ENCODE measurements around the gene CYP2D6.
"Not testable (repeated sequence)": the region's sequence is repeated elsewhere in the genome, so short reads cannot be mapped to it uniquely, and the experiment has no call there.

Gene CYP2D6

DNA sequence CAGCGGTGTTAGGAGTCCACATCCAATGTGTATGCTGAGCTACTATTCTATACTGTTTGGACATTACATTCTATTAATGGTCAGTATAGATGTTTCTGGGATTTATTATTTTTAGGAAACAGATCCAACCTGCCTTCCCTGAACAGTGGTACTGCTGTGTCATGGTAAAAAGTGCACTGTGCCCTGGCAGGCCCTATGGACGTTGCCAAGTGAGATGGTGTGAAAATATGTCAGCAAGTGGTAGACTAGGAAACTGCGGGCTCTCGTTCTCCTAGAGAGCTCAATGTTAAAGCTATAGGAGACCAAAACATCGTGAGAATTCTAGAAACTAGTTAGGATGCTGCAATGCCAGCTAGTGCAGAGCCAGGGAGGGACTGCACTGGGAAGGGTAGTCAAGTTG is 26.0 kb upstream of the CYP2D6 start:
- no peak for DNase-seq

DNA sequence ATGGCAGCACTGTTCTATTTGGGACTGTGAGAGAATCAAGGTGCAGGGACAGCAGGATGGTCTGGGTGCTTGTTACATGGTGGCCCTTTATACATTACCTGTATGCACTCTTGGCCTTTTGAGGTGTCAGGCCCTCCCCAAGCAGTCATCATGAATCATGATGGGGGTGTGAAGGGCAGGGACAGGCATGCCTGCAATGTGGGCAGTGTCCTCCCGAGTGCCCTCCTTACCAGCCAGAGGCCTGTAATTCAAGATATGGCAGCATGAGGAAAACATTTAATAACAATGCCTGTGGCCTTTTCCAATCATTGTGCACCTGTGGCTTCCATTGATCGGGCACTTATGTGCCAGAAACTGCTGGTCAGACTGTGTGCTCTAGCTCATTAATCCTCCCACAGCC is 25.5 kb upstream of the CYP2D6 start:
- DNase-seq, result no peak

DNA sequence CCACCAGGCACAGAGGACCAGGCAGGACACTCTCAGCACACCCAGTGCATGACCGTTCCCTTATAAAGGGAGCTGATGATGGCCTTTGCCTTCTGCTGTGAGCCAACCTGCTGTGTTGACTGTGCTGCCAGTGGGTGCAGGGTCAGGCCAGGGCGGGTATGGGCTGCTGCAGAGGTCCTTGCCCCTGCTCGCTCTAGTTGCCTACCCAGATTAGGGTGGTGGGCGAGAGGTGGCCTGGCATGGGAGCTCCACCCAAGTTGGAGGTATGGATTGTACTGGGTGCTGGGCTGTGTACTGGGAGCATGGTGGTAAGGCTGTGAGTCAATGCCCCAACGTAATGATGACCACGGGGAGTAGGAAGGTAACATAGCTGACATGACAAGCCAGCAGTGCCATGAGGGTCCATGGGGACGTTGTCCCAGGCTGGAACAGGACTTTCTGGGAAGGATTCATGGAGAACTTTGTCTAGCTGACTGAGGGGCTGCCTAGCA is 24.5 kb upstream of the CYP2D6 start:
- no peak for DNase-seq

DNA sequence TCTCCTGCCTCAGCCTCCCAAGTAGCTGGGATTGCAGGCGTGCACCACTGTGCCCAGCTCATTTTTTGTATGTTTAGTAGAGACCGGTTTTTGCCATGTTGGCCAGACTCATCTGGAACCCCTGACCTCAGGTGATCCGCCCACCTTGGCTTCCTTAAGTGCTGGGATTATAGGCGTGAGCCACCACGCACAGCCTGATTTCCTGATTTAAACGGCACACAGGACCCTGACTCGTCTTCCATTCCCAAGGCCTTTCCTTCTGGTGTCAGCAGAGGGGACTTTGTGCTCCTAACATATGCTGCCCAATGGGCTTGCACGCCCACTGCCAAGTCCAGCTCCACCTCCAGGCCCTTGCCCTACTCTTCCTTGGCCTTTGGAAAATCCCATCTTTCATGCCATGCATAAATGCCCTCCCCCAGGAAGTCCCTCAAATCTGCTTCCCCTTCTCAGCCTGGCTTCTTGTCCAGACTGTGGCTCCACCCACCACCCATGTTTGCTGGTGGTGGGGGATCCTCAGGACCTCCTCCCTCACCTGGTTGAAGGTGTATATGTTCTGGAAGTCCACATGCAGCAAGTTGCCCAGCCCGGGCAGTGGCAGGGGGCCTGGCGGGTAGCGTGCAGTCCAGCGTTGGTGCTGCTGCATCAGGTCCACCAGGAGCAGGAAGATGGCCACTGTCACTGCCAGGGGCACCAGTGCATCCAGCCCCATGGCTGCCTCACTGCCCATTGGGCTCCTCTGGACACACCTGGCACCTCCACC is 23.9 kb upstream of the CYP2D6 start:
- no peak for DNase-seq

- DNase-seq, result no peak
Observed at GRCh38 chr22:42152661-42153270, 22.2 kb upstream of the CYP2D6 start.

- no peak for DNase-seq
Observed at GRCh38 chr22:42151924-42152635, 21.5 kb upstream of the CYP2D6 start.

- no peak for DNase-seq
Observed at GRCh38 chr22:42150727-42151590, 20.3 kb upstream of the CYP2D6 start.

DNA sequence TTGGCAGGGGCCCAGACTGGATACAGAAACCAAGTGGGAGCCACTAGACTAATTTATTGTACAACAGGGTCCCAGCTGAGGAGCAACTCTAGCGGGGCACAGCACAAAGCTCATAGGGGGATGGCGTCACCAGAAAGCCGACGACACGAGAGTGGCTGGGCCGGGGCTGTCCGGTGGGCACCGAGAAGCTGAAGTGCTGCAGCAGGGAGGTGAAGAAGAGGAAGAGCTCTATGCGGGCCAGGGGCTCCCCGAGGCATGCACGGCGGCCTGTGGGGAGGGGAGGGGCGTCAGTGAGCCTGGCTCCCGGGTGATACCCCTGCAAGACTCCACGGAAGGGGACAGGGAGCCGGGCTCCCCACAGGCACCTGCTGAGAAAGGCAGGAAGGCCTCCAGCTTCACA is 19.2 kb upstream of the CYP2D6 start:
- not testable (repeated sequence) for DNase-seq

DNA sequence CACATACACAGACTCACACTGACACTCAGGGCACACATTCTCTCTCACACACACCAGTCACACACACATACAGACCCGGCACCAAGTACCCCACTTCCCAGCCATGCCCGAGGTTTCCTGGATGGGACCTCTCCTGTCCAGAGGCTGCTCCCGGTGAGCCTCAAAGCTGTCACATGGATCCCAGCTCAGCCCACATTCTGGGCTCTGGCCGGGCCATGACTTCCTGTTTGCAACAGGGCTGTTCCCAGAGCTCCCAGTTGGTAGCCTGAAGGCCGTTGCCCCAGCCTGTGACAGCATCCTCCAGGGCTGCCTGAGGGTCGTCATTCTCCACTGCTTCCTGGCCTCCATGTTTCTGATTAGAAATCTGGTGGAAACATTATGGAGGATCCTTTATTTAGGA is 14.6 kb upstream of the CYP2D6 start:
- no peak for DNase-seq

GRCh38 chr22:42143859-42144822 is 13.5 kb upstream of the CYP2D6 start:
- not testable (repeated sequence) for DNase-seq

- DNase-seq, result no peak
Observed at GRCh38 chr22:42142771-42143461, 12.3 kb upstream of the CYP2D6 start.

- not testable (repeated sequence) for DNase-seq
Observed at GRCh38 chr22:42141307-42142057, 10.9 kb upstream of the CYP2D6 start.

GRCh38 chr22:42140153-42140552 is 9.5 kb upstream of the CYP2D6 start:
- DNase-seq, result not testable (repeated sequence)

GRCh38 chr22:42139508-42139907 is 8.9 kb upstream of the CYP2D6 start:
- not testable (repeated sequence) for DNase-seq

GRCh38 chr22:42138972-42139371 is 8.4 kb upstream of the CYP2D6 start:
- no peak for DNase-seq

DNA sequence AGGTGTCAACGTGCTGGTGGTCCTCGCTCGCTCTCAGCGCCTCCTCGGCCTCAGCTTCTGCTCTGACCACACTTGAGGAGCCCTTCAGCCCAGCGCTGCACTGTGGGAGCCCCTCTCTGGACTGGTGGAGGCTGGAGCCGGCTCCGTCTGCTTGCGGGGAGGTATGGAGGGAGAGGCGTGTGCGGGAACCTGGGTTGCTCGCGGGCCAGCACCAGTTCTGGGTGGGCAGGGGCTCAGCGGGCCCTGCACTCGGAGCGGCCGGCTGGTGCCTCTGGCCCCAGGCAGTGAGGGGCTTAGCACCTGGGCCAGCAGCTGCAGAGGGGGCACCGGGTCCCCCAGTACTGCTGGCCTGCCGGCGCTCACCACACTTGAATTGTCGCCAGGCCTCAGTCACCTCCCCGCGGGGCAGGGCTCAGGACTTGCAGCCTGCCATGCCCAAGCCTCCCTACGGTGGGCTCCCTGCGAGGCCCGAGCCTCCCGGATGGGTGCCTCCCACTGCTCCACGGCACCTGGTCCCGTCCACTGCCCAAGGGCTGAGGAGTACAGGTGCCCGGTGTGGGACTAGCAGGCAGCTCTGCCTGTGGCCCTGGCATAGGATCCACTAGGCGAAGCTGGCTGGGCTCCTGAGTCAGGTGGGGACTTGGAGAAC is 7.6 kb upstream of the CYP2D6 start:
- DNase-seq, result no peak

DNA sequence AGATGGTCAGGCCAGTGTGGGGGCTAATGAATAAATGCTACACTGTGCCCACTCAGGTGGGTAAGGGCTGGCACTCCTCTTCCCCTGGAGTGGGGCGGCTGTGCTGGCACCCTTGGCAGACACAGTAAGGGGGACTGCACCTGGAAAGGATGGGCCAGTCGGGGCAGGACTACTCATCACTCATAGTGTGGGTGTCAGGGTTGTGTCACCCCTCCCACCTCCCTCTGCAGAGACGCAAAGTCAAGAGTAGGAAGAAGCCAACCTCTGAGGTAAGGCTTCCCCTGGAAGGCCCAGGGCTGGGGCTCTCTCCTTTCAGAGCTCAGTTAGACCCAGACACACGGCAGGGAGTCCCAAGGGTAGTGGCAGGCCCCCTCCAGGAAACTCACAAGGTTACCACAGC is 5.1 kb upstream of the CYP2D6 start:
- not testable (repeated sequence) for DNase-seq

DNA sequence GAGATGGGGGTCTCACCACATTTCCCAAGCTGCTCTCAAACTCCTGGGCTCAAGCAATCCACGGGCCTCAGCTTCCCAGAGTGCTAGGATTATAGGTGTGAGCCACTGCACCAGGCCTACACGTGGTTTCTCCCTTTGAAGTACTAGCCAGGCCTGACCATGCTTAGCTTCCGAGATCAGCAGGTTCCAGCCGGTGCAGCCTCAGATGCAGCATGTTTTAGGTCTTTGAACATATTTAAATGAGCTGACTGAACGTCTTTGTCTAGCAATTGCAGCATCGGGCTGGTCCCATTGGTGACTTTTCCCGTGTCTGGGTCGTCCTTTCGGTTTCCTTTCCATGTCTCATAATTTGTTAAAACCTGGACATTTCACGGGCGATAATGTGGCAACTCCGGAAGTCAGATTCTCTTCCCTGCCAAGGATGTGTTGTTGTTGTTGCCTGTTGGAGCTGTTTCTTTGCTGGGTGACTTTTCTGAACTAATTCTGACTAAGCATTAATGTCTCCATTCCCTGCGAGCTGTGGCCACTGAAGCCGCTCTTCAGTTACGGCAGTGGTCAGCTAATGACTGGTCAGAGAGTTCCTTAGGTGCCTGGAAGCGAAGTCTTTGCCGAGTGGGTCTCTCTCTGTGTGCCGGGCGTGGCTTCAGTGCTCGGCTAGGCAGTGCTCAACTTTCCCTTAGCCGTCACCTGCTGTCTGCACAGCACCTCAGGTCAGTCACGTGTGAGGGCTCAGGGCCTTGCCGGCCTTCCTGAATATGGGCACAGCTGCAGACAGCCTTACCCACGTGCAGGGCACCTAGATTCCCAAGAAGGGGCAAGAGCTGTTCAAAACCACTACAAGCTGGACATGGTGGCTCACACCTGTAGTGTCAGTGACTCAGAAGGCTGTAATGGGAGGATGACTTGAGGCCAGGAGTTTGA is 3.8 kb upstream of the CYP2D6 start:
- DNase-seq, result no peak

GRCh38 chr22:42132457-42132856 is 1.8 kb upstream of the CYP2D6 start:
- DNase-seq, result no peak
